SK-N-SH (cell line): Measurements from ENCODE around the gene SH3GL2. TPM values are rescaled to one million over a fixed set of nuclear protein-coding genes. Genes with fewer than 3 reads are reported as not detected.

ENCODE experiments used
- CTCF ChIA-PET: fragments of 300-600, 350-600 bp; formaldehyde crosslinking; extraction: SDS; loops from one replicate; lab custom pipeline; 2021; lab: Yijun Ruan, JAX
- POLR2A ChIA-PET: fragments of 350-600 bp; sonication (Branson Sonifier 250); formaldehyde crosslinking; extraction: SDS; loops from one replicate; lab custom pipeline; 2020; ENCODE audit warnings: antibody characterized with exemption, inconsistent platforms; lab: Yijun Ruan, JAX
- DNase-seq: peaks from one replicate; pipeline ENCODE4 v3.0.0; 2012
- H2AFZ ChIP-seq: fragments of 200-600 bp; sonication (generic); 2 replicates; pipeline ENCODE4 v1.8.1; 2016; ENCODE audit warnings: antibody characterized with exemption, mild to moderate bottlenecking, low read depth
- H3F3A ChIP-seq: fragments of 200-600 bp; sonication (generic); replicated peaks from 2 replicates; pipeline ENCODE3; 2016; ENCODE audit warnings: antibody characterized with exemption, mild to moderate bottlenecking; ENCODE audit not compliant: insufficient read depth
- H3K27ac ChIP-seq, 2 experiments: fragments of 200-500 bp in 1 of 2; fragments of 200-600 bp in 1 of 2; sonication (Bioruptor generic) in 1 of 2; sonication (generic), shearing (Covaris generic) in 1 of 2; 2 replicates each; pipeline versions ENCODE4 v1.5.1 to v1.6.1; 2014 to 2016; ENCODE audit warnings: low read depth in 2 of 2, inconsistent platforms in 1 of 2, low read length in 1 of 2, mild to moderate bottlenecking in 1 of 2, mixed read lengths in 1 of 2
- H3K27me3 ChIP-seq: fragments of 200-600 bp; sonication (generic), shearing (Covaris generic); 2 replicates; pipeline ENCODE4 v1.6.1; 2016; ENCODE audit warnings: mixed run types; ENCODE audit not compliant: insufficient read depth
- H3K36me3 ChIP-seq, 2 experiments: fragments of 200-500 bp in 1 of 2; fragments of 200-600 bp in 1 of 2; sonication (Bioruptor generic) in 1 of 2; sonication (generic) in 1 of 2; replicated peaks in 1 of 2; 2 replicates each; pipeline versions ENCODE3 to v1.5.1; 2014 to 2016; ENCODE audit warnings: low read length in 1 of 2, mild to moderate bottlenecking in 1 of 2; ENCODE audit not compliant: insufficient read depth in 2 of 2, control insufficient read depth in 1 of 2
- H3K4me1 ChIP-seq, 2 experiments: fragments of 200-500 bp in 1 of 2; fragments of 200-600 bp in 1 of 2; sonication (Bioruptor generic) in 1 of 2; sonication (generic), shearing (Covaris generic) in 1 of 2; 2 replicates each; pipeline versions ENCODE4 v1.5.1 to v1.6.1; 2014 to 2016; ENCODE audit warnings: low read depth in 1 of 2, low read length in 1 of 2, mixed run types in 1 of 2; ENCODE audit not compliant: insufficient read depth in 2 of 2, control insufficient read depth in 1 of 2
- H3K4me2 ChIP-seq: fragments of 200-600 bp; sonication (generic), shearing (Covaris generic); 2 replicates; pipeline ENCODE4 v1.6.1; 2017; ENCODE audit warnings: mixed run types
- H3K4me3 ChIP-seq, 2 experiments: fragments of 200-500 bp in 1 of 2; fragments of 200-600 bp in 1 of 2; sonication (Bioruptor generic) in 1 of 2; sonication (generic), shearing (Covaris generic) in 1 of 2; 2 replicates each; pipeline versions ENCODE4 v1.5.1 to v1.8.1; 2014 to 2016; ENCODE audit warnings: low read depth in 2 of 2, inconsistent platforms in 1 of 2, low read length in 1 of 2, mild to moderate bottlenecking in 1 of 2, mixed read lengths in 1 of 2, moderate library complexity in 1 of 2
- H3K79me2 ChIP-seq: fragments of 200-600 bp; sonication (generic); 2 replicates; pipeline ENCODE4 v1.8.1; 2017; ENCODE audit warnings: mild to moderate bottlenecking; ENCODE audit not compliant: insufficient read depth
- H3K9ac ChIP-seq: fragments of 200-600 bp; sonication (generic); 2 replicates; pipeline ENCODE4 v1.6.1; 2017; ENCODE audit warnings: mixed run types
- H3K9me2 ChIP-seq: fragments of 200-600 bp; sonication (generic); 2 replicates; pipeline ENCODE4 v1.6.1; 2017; ENCODE audit warnings: mixed run types
- H3K9me3 ChIP-seq: fragments of 200-600 bp; sonication (generic); 2 replicates; pipeline ENCODE4 v1.6.1; 2017; ENCODE audit warnings: mixed run types, mild to moderate bottlenecking, moderate library complexity
- H4K20me1 ChIP-seq: fragments of 200-600 bp; sonication (generic); 2 replicates; pipeline ENCODE4 v1.6.1; 2017; ENCODE audit warnings: mild to moderate bottlenecking, mixed run types; ENCODE audit not compliant: insufficient read depth
- CHD2 ChIP-seq: fragments of 150-350 bp; IDR thresholded peaks from 2 replicates; pipeline ENCODE4 v1.6.1; 2018; ENCODE audit warnings: low read length; ENCODE audit not compliant: partially characterized antibody
- ELF1 ChIP-seq: IDR thresholded peaks from 2 replicates; pipeline ENCODE4 v1.4.0; 2012
- GABPA ChIP-seq: IDR thresholded peaks from 2 replicates; pipeline ENCODE4 v1.4.0; 2012; ENCODE audit warnings: low read depth, mild to moderate bottlenecking
- GATA2 ChIP-seq: sonication (generic); formaldehyde crosslinking; IDR thresholded peaks from 2 replicates; pipeline ENCODE4 v1.5.0; 2020; ENCODE audit warnings: mild to moderate bottlenecking, missing genetic modification reagents
- MXI1 ChIP-seq: IDR thresholded peaks from 2 replicates; pipeline ENCODE4 v1.6.1; 2012; ENCODE audit warnings: mild to moderate bottlenecking, low read depth, low read length, improper control_type of control experiment
- NFIC ChIP-seq: IDR thresholded peaks from 2 replicates; pipeline ENCODE4 v1.4.0; 2012; ENCODE audit warnings: borderline replicate concordance
- NRF1 ChIP-seq: IDR thresholded peaks from 2 replicates; pipeline ENCODE4 v1.6.1; 2012; ENCODE audit warnings: low read depth, mild to moderate bottlenecking, low read length
- POLR2AphosphoS5 ChIP-seq: IDR thresholded peaks from 2 replicates; pipeline ENCODE4 v1.6.1; 2012; ENCODE audit warnings: low read depth, low read length
- RAD21 ChIP-seq: IDR thresholded peaks from 2 replicates; pipeline ENCODE4 v1.6.1; 2012; ENCODE audit warnings: mild to moderate bottlenecking, low read length
- RFX5 ChIP-seq: IDR thresholded peaks from 2 replicates; pipeline ENCODE4 v1.6.1; 2012; ENCODE audit warnings: mild to moderate bottlenecking, improper control_type of control experiment, low read length
- RXRA ChIP-seq: IDR thresholded peaks from 2 replicates; pipeline ENCODE4 v1.4.0; 2012; ENCODE audit warnings: low read depth, mild to moderate bottlenecking, borderline replicate concordance
- SMC3 ChIP-seq: IDR thresholded peaks from 2 replicates; pipeline ENCODE4 v1.6.1; 2012; ENCODE audit warnings: low read depth, low read length, improper control_type of control experiment
- TAF1 ChIP-seq: IDR thresholded peaks from 2 replicates; pipeline ENCODE4 v1.6.1; 2012; ENCODE audit warnings: low read depth, mild to moderate bottlenecking, low read length, moderate library complexity, borderline replicate concordance
- TEAD4 ChIP-seq: IDR thresholded peaks from 2 replicates; pipeline ENCODE4 v1.4.0; 2012; ENCODE audit warnings: mild to moderate bottlenecking, borderline replicate concordance; ENCODE audit not compliant: insufficient read depth
- YY1 ChIP-seq: IDR thresholded peaks from 2 replicates; pipeline ENCODE4 v1.4.0; 2012; ENCODE audit warnings: low read depth, mild to moderate bottlenecking
- WGBS: methylation state at CpG from one replicate; pipeline ENCODE4 v1.1.6; 2017; ENCODE audit warnings: low lambda C conversion rate; 5-methylcytosine and 5-hydroxymethylcytosine counted together
- polyA plus RNA-seq, 3 experiments: library from polyadenylated mRNA; depleted of rRNA; stranded (reverse); fragments of >200 nt; gene quantifications; 2 replicates each; pipeline ENCODE4 v1.2.3, GENCODE V29; 2012
- TF ChIP-seq, protein P1 (sequence below): IDR thresholded peaks from 2 replicates; pipeline ENCODE4 v1.6.1; 2012; ENCODE audit warnings: mild to moderate bottlenecking, low read depth, low read length, moderate library complexity
- TF ChIP-seq, protein P2 (sequence below): IDR thresholded peaks from 2 replicates; pipeline ENCODE4 v1.4.0; 2012; ENCODE audit warnings: low read depth
- TF ChIP-seq, protein P3 (sequence below): IDR thresholded peaks from 2 replicates; pipeline ENCODE4; 2012

SH3GL2 gene
- polyA plus RNA-seq, 1 of the 3 experiments (the other 2 are of a cell fraction) = 0.05 TPM

DNA sequence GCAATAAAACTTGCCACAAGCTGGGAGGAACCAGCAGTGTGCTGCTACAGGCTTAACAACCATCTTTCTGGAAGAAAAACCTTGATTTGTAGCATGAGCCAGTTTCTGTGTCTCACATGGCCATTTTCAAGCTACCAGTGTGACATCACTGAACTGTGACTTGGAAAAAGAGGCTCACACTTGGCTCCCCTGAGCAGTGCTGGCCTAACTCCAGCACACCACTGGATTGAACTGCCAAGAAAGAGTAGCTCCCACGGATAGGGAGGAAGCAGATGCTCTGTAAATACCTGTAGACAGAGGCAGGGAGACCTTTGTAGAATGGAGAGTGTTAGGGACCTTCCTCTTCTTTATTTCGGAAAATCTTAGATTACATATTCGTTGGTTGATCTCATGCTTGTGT lies 197.9 kb downstream of the SH3GL2 start:
- DNase-seq = no peak
- Histone ChIP-seq H3K4me1 (no peaks in the 10 kb centered on the region), H3K9ac (no peak overlapping the region), H4K20me1 (no peaks in the 10 kb centered on the region), H3K9me2 (no peaks in the 10 kb centered on the region), H3K9me3 (no peaks in the 10 kb centered on the region), H3K4me2 (no peak overlapping the region), H2AFZ (no peak overlapping the region), H3F3A (no peaks in the 10 kb centered on the region), H3K27ac (no peak overlapping the region), H3K27me3 (no peaks in the 10 kb centered on the region; the same call in 1 of the 2 replicates), H3K79me2 (no peaks in the 10 kb centered on the region), H3K4me3 (no peak overlapping the region), H3K36me3 (no peaks in the 10 kb centered on the region)
- TF ChIP-seq CHD2 = no peak
- TF ChIP-seq, protein P1, sequence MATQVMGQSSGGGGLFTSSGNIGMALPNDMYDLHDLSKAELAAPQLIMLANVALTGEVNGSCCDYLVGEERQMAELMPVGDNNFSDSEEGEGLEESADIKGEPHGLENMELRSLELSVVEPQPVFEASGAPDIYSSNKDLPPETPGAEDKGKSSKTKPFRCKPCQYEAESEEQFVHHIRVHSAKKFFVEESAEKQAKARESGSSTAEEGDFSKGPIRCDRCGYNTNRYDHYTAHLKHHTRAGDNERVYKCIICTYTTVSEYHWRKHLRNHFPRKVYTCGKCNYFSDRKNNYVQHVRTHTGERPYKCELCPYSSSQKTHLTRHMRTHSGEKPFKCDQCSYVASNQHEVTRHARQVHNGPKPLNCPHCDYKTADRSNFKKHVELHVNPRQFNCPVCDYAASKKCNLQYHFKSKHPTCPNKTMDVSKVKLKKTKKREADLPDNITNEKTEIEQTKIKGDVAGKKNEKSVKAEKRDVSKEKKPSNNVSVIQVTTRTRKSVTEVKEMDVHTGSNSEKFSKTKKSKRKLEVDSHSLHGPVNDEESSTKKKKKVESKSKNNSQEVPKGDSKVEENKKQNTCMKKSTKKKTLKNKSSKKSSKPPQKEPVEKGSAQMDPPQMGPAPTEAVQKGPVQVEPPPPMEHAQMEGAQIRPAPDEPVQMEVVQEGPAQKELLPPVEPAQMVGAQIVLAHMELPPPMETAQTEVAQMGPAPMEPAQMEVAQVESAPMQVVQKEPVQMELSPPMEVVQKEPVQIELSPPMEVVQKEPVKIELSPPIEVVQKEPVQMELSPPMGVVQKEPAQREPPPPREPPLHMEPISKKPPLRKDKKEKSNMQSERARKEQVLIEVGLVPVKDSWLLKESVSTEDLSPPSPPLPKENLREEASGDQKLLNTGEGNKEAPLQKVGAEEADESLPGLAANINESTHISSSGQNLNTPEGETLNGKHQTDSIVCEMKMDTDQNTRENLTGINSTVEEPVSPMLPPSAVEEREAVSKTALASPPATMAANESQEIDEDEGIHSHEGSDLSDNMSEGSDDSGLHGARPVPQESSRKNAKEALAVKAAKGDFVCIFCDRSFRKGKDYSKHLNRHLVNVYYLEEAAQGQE = no peak
- TF ChIP-seq MXI1 = no peak
- TF ChIP-seq, protein P2, sequence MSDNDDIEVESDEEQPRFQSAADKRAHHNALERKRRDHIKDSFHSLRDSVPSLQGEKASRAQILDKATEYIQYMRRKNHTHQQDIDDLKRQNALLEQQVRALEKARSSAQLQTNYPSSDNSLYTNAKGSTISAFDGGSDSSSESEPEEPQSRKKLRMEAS = no peak
- no peak for TF ChIP-seq TEAD4
- TF ChIP-seq RAD21 = no peak
- no peak for TF ChIP-seq RFX5
- no peak for TF ChIP-seq POLR2AphosphoS5
- no peak for TF ChIP-seq NFIC
- TF ChIP-seq YY1 = no peak
- WGBS = 13% methylated on average over 3 of the region's 3 CpGs
- ChIA-PET CTCF (no interaction called here), POLR2A (no interaction called here)

DNA sequence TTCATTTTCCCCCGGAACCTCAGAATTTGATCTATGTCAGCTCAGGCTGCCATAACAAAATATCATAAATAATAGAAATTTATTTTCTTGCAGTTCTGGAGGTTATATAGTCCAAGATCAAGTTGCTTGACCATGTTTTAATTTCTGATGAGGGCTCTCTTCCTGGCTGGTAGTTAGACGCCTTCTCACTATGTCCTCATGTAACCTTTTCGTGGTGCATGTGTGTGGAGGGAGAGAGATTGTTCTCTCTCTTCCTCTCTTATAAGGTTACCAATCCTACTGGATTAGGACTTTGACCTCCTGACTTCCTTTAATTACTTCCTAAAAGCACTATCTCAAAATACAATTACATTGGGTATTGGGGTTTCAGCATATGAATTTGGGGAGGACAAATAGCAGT lies 198.6 kb downstream of the SH3GL2 start:
- Histone ChIP-seq H3K4me1 (no peaks in the 10 kb centered on the region), H4K20me1 (no peaks in the 10 kb centered on the region), H2AFZ (no peak overlapping the region), H3K27me3 (no peaks in the 10 kb centered on the region; the same call in 1 of the 2 replicates), H3K9me2 (no peaks in the 10 kb centered on the region), H3K9me3 (no peaks in the 10 kb centered on the region), H3K36me3 (no peaks in the 10 kb centered on the region), H3K27ac (no peak overlapping the region), H3K9ac (no peak overlapping the region), H3F3A (no peaks in the 10 kb centered on the region), H3K4me3 (no peak overlapping the region), H3K4me2 (no peak overlapping the region), H3K79me2 (no peaks in the 10 kb centered on the region)
- CTCF ChIA-PET = no interaction called here
- POLR2A ChIA-PET = no interaction called here
- DNase-seq = no peak
- TF ChIP-seq, protein P3, sequence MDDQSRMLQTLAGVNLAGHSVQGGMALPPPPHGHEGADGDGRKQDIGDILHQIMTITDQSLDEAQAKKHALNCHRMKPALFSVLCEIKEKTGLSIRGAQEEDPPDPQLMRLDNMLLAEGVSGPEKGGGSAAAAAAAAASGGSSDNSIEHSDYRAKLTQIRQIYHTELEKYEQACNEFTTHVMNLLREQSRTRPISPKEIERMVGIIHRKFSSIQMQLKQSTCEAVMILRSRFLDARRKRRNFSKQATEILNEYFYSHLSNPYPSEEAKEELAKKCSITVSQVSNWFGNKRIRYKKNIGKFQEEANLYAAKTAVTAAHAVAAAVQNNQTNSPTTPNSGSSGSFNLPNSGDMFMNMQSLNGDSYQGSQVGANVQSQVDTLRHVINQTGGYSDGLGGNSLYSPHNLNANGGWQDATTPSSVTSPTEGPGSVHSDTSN = no peak
- no peak for TF ChIP-seq ELF1
- TF ChIP-seq RFX5 = no peak
- TF ChIP-seq GABPA = no peak
- TF ChIP-seq CHD2 = no peak
- TF ChIP-seq SMC3 = no peak
- no peak for TF ChIP-seq NRF1
- no peak for TF ChIP-seq TAF1
- no peak for TF ChIP-seq RXRA
- TF ChIP-seq GATA2 (CRISPR knock-in tag) = no peak
- 39% methylated on average over 3 of the region's 3 CpGs for WGBS
